Left ventricle myocardium inferior (tissue), 1 donor: Measurements from ENCODE around the gene TGFBI. TPM values are rescaled to one million over a fixed set of nuclear protein-coding genes. Genes with fewer than 3 reads are reported as not detected.

Experiments
- DNase-seq: peaks from one replicate; pipeline ENCODE4 v3.0.0-alpha.2; 2020
- H3K27ac ChIP-seq: fragments of 200-600 bp; replicated peaks from 2 replicates; pipeline ENCODE4 v1.8.0; 2021
- H3K27me3 ChIP-seq: fragments of 200-600 bp; 2 replicates; pipeline ENCODE4 v1.8.0; 2021; ENCODE audit warnings: low read depth
- H3K36me3 ChIP-seq: fragments of 200-600 bp; 2 replicates; pipeline ENCODE4 v1.8.0; 2021
- H3K4me1 ChIP-seq: fragments of 200-600 bp; 2 replicates; pipeline ENCODE4 v1.8.0; 2021
- H3K4me3 ChIP-seq: fragments of 200-600 bp; 2 replicates; pipeline ENCODE4 v1.8.0; 2021; ENCODE audit warnings: mild to moderate bottlenecking, moderate library complexity
- H3K9me3 ChIP-seq: fragments of 200-600 bp; replicated peaks from 2 replicates; pipeline ENCODE4 v1.8.0; 2021
- intact Hi-C: fragments of 100-400 bp; cut with micrococcal nuclease; formaldehyde crosslinking; loops from one replicate; pipeline ENCODE4 v1.11.0; 2022
- total RNA-seq: library from RNA; stranded (reverse); fragmentation: NEBNext Ultra II Directional; extraction: Animal tissue kit (Norgen Biotek cat#: 25700); gene quantifications from one replicate; pipeline ENCODE4 v1.2.1, GENCODE V29; 2021
- TF ChIP-seq, protein P1 (sequence below): fragments of 200-600 bp; IDR thresholded peaks from 2 replicates; pipeline ENCODE4 v1.8.0; 2021; ENCODE audit warnings: antibody characterized with exemption, mild to moderate bottlenecking, borderline replicate concordance
- donor health status: DM: no; HTN: yes; CAD: no; lungs with severe emphysema.

TGFBI gene
- total RNA-seq, 1 donor from 2014 or later = 43.4 TPM

DNA sequence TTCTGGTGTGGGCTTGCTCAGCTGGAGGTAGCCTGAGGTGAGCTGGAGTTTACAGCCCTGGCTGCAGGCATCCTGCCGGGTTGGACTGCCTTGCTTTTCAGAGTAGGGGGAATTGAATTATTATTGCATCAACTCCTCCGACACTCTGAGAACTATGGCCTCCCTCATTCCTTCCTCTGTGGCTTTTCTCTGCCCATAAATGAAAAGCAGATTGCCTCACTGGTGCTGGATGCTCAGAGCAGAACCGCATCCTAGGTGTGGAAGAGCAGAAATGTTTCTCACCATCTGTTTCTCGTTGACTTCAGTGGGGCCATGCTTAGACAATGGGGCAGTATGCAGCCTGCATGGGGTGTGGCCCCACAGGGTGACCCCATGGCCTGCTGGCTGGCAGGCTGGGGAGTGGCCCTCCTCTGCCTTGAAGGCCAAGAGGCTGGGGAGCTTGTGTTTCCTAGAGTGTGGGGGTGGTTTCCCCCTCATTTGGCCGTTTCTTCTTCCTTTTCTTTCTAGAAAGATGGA, 27.3 kb upstream of the TGFBI start:
- DNase-seq = no peak
- peak overlapping the region; percentile 30 for H3K27ac ChIP-seq

DNA sequence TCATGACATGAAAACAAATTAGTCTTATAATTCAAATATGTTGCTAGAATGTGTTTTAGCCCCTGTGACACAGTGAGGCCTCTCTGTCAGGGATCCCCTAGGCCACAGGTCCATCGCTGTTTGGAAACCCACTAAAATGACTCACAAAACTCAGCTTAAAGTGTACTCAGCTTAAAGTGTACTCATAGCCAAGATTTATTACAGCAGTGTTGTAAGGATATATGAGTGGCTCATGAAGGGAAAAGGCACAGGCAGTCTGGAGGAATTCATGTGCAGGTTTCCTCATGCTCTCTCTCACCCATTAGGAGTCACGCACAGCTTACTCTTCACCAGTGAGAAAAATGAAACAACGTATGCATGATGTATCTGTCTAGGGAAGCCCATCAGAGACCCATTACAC, 24.4 kb upstream of the TGFBI start:
- Histone ChIP-seq H3K36me3 (no peaks in the 10 kb centered on the region), H3K4me1 (peaks cover 12% of the 10 kb centered on the region), H3K4me3 (no peak overlapping the region), H3K9me3 (no peaks in the 10 kb centered on the region), H3K27ac (no peak overlapping the region), H3K27me3 (peaks cover 7% of the 10 kb centered on the region)
- TF ChIP-seq, protein P1, sequence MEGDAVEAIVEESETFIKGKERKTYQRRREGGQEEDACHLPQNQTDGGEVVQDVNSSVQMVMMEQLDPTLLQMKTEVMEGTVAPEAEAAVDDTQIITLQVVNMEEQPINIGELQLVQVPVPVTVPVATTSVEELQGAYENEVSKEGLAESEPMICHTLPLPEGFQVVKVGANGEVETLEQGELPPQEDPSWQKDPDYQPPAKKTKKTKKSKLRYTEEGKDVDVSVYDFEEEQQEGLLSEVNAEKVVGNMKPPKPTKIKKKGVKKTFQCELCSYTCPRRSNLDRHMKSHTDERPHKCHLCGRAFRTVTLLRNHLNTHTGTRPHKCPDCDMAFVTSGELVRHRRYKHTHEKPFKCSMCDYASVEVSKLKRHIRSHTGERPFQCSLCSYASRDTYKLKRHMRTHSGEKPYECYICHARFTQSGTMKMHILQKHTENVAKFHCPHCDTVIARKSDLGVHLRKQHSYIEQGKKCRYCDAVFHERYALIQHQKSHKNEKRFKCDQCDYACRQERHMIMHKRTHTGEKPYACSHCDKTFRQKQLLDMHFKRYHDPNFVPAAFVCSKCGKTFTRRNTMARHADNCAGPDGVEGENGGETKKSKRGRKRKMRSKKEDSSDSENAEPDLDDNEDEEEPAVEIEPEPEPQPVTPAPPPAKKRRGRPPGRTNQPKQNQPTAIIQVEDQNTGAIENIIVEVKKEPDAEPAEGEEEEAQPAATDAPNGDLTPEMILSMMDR = no peak
- intact Hi-C loops = no loop called here
- no peak for DNase-seq

More for the DNA sequence above, 27.3 kb upstream of the TGFBI start:
- Histone ChIP-seq H3K4me1 (peaks cover 12% of the 10 kb centered on the region), H3K4me3 (no peak overlapping the region), H3K36me3 (no peaks in the 10 kb centered on the region), H3K27me3 (peaks cover 7% of the 10 kb centered on the region), H3K9me3 (no peaks in the 10 kb centered on the region)
- intact Hi-C loops = no loop called here
- TF ChIP-seq, protein P1 = no peak

DNA sequence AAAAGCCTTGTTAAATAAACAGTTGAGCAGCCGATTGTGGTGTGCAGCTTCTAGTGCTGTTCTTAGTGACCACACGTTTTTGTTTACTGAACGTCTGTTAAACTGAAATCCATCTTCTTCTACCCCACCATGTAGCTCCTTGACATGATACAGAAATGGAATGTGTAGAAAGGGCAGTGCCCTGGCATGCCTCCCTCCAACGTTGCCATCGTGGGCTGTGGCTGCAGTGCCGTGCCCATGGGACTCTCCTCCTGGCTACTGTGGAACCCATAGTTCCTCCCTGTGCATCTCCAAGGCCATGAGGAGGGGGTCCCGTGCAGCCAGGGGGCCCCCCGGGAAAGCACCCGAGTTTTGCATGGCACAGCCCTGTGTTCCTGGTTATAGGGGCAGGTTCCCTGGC, 23.3 kb upstream of the TGFBI start:
- TF ChIP-seq, protein P1 = no peak
- Histone ChIP-seq H3K9me3 (no peaks in the 10 kb centered on the region), H3K27me3 (peaks cover 7% of the 10 kb centered on the region), H3K4me3 (no peak overlapping the region), H3K27ac (no peak overlapping the region), H3K4me1 (peaks cover 12% of the 10 kb centered on the region), H3K36me3 (no peaks in the 10 kb centered on the region)
- intact Hi-C loops = no loop called here
- no peak for DNase-seq

- Histone ChIP-seq H3K4me1 (peaks cover 14% of the 10 kb centered on the region), H3K36me3 (no peaks in the 10 kb centered on the region), H3K27ac (no peak overlapping the region), H3K27me3 (peaks cover 3% of the 10 kb centered on the region), H3K9me3 (no peaks in the 10 kb centered on the region), H3K4me3 (no peak overlapping the region)
- intact Hi-C loops = no loop called here
- no peak for DNase-seq
- TF ChIP-seq, protein P1 = no peak
Observed at GRCh38 chr5:136006164-136006563, 22.6 kb upstream of the TGFBI start.

DNA sequence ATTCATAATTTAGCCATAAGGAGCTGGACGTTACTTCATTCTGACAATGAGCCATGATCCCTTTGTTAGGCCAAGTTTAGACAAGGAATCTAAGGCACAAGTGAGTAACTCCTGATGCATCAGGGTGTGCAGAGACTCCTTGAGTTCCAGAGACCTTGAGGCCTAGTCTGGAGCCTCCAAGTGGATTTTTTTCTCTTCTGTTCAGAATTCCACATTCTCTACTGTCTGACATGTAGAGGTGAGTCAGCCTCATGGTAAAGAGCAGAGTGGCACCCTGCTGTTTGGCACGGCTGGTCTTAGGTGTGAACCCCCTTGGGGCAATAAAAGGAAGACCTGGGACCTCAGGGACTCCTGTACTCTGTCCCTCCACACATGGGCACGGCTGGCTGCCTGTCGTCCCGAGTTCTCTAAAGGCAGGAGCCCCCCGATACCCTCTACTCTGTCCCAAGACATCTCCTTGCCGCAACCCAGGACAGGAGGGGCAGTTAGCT, 22.0 kb upstream of the TGFBI start:
- Histone ChIP-seq H3K36me3 (no peaks in the 10 kb centered on the region), H3K27ac (no peak overlapping the region), H3K9me3 (no peaks in the 10 kb centered on the region), H3K4me3 (no peak overlapping the region), H3K27me3 (no peaks in the 10 kb centered on the region), H3K4me1 (peaks cover 14% of the 10 kb centered on the region)
- TF ChIP-seq, protein P1 = no peak
- no peak for DNase-seq
- intact Hi-C loops = no loop called here

GRCh38 chr5:136007271-136007670, 21.5 kb upstream of the TGFBI start:
- no peak for DNase-seq
- TF ChIP-seq, protein P1 = no peak
- intact Hi-C loops = no loop called here
- Histone ChIP-seq H3K9me3 (no peaks in the 10 kb centered on the region), H3K36me3 (no peaks in the 10 kb centered on the region), H3K4me1 (peaks cover 15% of the 10 kb centered on the region), H3K27ac (no peak overlapping the region), H3K4me3 (no peak overlapping the region), H3K27me3 (no peaks in the 10 kb centered on the region)
